Upper lobe of right lung (tissue), 1 donor: ENCODE results near the gene DEFB123. TPM values are rescaled to one million over a fixed set of nuclear protein-coding genes. Genes with fewer than 3 reads are reported as not detected.

Experiments used
- ATAC-seq: fragments of 200-7000 bp; cut with Tn5 transposase; one replicate; pipeline ENCODE4 v1.9.1; 2020; ENCODE audit warnings: mild to moderate bottlenecking, moderate library complexity
- DNase-seq: peaks from one replicate; pipeline ENCODE4 v3.0.0-alpha.2; 2020
- H3K27ac ChIP-seq: fragments of 200-600 bp; one replicate; pipeline ENCODE4 v1.8.0; 2022
- H3K27me3 ChIP-seq: fragments of 200-600 bp; one replicate; pipeline ENCODE4 v1.8.0; 2022; ENCODE audit warnings: mild to moderate bottlenecking
- H3K36me3 ChIP-seq: fragments of 200-600 bp; one replicate; pipeline ENCODE4 v1.8.0; 2022
- H3K4me1 ChIP-seq: fragments of 200-600 bp; one replicate; pipeline ENCODE4 v1.8.0; 2022
- H3K4me3 ChIP-seq: fragments of 200-600 bp; one replicate; pipeline ENCODE4 v1.8.0; 2022; ENCODE audit warnings: mild to moderate bottlenecking
- H3K9me3 ChIP-seq: fragments of 200-600 bp; one replicate; pipeline ENCODE4 v1.8.0; 2022
- intact Hi-C: fragments of 100-400 bp; cut with DNase I; formaldehyde crosslinking; loops from one replicate; pipeline ENCODE4 v1.11.0; 2022
- long read RNA-seq: library from polyadenylated mRNA; unstranded; transcript quantifications from one replicate; pipeline ENCODE4 v2.0.0, GENCODE V29; 2021
- total RNA-seq: library from RNA; stranded (reverse); fragmentation: NEBNext Ultra II Directional; extraction: Animal tissue kit (Norgen Biotek cat#: 25700); gene quantifications from one replicate; pipeline ENCODE4 v1.2.1, GENCODE V29; 2021
- TF ChIP-seq, protein P1 (sequence below): fragments of 200-600 bp; IDR thresholded peaks from one replicate; pipeline ENCODE4 v1.8.0; 2022; ENCODE audit warnings: antibody characterized with exemption
- donor health status: DM: no; HTN: yes; CAD: no; lungs with severe emphysema.

Gene DEFB123, protein sequence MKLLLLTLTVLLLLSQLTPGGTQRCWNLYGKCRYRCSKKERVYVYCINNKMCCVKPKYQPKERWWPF
- not detected for total RNA-seq
- long read RNA-seq = 0 reads

DNA sequence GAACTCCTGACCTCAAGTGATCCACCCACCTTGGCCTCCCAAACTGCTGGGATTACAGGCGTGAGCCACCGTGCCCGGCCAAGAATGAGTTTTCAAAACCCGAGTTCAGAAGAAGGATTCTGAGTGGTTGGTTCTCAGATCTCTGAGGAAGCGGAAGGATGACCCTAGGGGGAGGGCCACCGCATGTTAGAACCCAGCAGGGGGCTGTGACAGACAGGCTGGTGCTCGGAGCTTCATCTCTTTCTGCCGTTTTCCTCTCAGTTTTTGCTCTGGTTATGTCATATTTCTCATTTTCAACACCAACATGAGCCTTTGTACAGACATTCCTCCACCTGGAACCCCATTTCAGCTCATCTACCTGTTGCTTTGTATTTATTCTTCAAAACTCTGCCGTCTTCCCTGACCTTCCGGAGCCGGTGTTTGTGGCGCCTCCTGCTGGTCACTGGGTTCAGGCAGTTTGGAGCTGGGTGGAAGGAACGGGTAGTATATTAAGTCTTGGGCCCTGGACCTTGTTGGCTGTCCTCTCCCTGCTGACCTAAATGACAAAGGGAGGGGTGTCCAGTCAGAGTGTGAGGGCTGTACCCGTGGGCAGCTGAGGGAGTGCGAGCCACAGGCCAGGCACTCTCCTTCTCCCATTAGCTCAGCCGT lies at the start of gene DEFB123:
TSS of gene DEFB123 (plus strand) at position 621 of the 648 bp plus-strand sequence. CDS start 67 bp downstream, outside the sequence.
- Histone ChIP-seq H3K36me3 (no peaks in the 10 kb centered on the region), H3K4me3 (no peak within 1 kb of the TSS), H3K4me1 (no peaks in the 10 kb centered on the region), H3K27ac (no peak within 1 kb of the TSS), H3K9me3 (no peaks in the 10 kb centered on the region), H3K27me3 (no peaks in the 10 kb centered on the region)
- TF ChIP-seq, protein P1, sequence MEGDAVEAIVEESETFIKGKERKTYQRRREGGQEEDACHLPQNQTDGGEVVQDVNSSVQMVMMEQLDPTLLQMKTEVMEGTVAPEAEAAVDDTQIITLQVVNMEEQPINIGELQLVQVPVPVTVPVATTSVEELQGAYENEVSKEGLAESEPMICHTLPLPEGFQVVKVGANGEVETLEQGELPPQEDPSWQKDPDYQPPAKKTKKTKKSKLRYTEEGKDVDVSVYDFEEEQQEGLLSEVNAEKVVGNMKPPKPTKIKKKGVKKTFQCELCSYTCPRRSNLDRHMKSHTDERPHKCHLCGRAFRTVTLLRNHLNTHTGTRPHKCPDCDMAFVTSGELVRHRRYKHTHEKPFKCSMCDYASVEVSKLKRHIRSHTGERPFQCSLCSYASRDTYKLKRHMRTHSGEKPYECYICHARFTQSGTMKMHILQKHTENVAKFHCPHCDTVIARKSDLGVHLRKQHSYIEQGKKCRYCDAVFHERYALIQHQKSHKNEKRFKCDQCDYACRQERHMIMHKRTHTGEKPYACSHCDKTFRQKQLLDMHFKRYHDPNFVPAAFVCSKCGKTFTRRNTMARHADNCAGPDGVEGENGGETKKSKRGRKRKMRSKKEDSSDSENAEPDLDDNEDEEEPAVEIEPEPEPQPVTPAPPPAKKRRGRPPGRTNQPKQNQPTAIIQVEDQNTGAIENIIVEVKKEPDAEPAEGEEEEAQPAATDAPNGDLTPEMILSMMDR = no peak
- ATAC-seq = no peak
- intact Hi-C loops = no loop called here
- DNase-seq = no peak

DNA sequence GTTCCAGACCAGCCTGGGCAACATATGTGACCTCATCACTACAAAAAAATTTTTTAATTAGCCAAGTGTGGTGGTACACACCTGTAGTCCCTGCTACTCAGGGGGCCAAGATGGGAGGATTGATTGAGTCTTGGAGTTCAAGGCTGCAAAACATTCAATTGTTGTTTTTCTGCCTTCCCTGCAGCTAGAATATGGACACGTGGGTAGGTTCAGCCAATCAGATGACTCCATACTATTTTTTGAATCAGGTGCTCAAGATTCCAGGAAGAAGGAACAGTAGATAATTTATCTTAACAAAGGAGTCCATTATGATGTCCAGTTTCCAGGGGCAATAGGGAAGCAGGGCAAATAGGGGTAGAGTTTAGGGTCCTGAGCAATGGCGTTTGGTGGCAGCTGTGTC lies 47.6 kb upstream of the DEFB123 start:
- H3K9me3 ChIP-seq = no peaks in the 10 kb centered on the region
- H3K36me3 ChIP-seq = no peaks in the 10 kb centered on the region
- intact Hi-C loops = no loop called here
- no peak overlapping the region for H3K27ac ChIP-seq
- H3K4me3 ChIP-seq = no peak overlapping the region
- ATAC-seq (no peak), DNase-seq (no peak)
- no peaks in the 10 kb centered on the region for H3K27me3 ChIP-seq
- TF ChIP-seq, protein P1 = no peak
- H3K4me1 ChIP-seq = no peaks in the 10 kb centered on the region

DNA sequence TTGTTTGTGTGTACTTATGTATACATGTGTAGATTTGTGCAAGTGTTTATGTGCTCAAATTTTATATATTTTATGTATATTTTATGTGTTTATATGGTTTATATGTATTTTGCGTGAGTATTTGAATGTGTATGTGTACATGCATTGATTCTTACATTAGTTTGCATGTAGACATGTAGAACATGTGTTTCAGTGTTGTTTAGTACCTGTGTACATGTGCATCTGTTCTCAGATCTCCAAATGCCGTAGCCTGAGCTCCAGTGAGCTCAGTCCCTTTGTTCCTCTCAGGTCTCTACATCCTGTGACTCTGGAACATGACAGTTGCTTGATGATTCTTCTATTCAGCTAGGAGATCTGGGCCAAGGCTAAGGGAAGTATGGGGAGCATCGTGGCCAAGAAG lies 45.5 kb upstream of the DEFB123 start:
- DNase-seq = no peak
- intact Hi-C loops = no loop called here
- no peaks in the 10 kb centered on the region for H3K9me3 ChIP-seq
- no peak for ATAC-seq
- H3K27ac ChIP-seq = no peak overlapping the region
- no peak overlapping the region for H3K4me3 ChIP-seq
- no peaks in the 10 kb centered on the region for H3K27me3 ChIP-seq
- H3K4me1 ChIP-seq = no peaks in the 10 kb centered on the region
- no peaks in the 10 kb centered on the region for H3K36me3 ChIP-seq
- TF ChIP-seq, protein P1 = no peak

DNA sequence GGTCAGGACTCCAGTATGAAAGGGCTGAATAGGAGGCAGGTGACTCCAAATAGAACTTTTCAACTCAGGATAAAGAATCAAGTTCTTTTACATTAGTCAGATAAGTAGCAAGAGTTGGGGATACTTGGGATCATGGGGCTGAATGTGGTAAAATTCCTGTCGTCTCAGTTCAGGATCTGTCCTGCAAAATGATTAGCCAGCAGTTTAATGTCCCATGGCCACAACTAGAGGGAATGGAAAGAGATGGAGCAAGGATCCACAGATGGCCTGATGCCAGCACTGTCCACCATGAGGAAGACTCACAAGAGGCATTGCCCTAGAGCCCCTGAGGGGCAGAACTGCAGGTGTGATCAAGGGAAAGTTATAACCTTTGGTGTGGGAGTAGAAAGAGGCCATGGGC lies 36.5 kb upstream of the DEFB123 start:
- no peaks in the 10 kb centered on the region for H3K9me3 ChIP-seq
- TF ChIP-seq, protein P1 = no peak
- no peaks in the 10 kb centered on the region for H3K27me3 ChIP-seq
- intact Hi-C loops = no loop called here
- ATAC-seq (no peak), DNase-seq (no peak)
- H3K36me3 ChIP-seq = no peaks in the 10 kb centered on the region
- H3K4me3 ChIP-seq = no peak overlapping the region
- no peak overlapping the region for H3K27ac ChIP-seq
- H3K4me1 ChIP-seq = no peaks in the 10 kb centered on the region

DNA sequence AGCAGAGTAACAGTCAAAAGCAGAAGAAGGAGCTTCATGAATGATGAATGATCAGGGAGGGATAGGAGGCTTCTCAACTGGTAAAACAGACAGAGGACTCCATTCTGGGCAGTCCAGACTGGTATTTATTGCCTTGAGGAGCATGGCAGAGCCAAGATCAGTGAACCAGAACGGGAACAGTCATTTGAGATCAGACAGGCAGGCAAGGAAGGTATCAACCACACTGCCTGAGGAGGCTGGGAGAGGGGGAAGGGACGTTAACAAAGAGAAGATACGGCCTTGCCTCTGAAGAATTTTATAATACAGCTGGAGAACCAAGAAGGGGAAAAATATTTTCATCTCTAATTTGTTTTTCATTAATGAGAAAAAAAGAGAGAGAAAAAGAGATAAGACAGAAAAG lies 34.3 kb upstream of the DEFB123 start, which contains the start of gene DEFB121:
TSS of gene DEFB121 (minus strand) at position 101 of the 400 bp plus-strand sequence. CDS start at position 38, 63 bp downstream.
- no peak for ATAC-seq
- intact Hi-C loops = no loop called here

More for the DNA sequence above, 34.3 kb upstream of the DEFB123 start, which contains the start of gene DEFB121:
- Histone ChIP-seq H3K9me3 (no peaks in the 10 kb centered on the region), H3K27me3 (no peaks in the 10 kb centered on the region), H3K27ac (no peak within 1 kb of the TSS), H3K36me3 (no peaks in the 10 kb centered on the region), H3K4me1 (no peaks in the 10 kb centered on the region), H3K4me3 (no peak within 1 kb of the TSS)
- DNase-seq = no peak
- TF ChIP-seq, protein P1 = no peak
